Mammary epithelial cell (primary cell): ENCODE data around the gene PLD3.

Source experiments
- EZH2 ChIP-seq: IDR thresholded peaks from 2 replicates; pipeline ENCODE4 v1.6.1; 2012; ENCODE audit warnings: low read length, inconsistent platforms, borderline replicate concordance
- TF ChIP-seq, protein P1 (sequence below), 2 donors: IDR thresholded peaks in 1 of 2; conservative IDR thresholded peaks in 1 of 2; 2 replicates each; pipeline ENCODE4 v1.5.1; 2011 to 2012; ENCODE audit warnings: inconsistent platforms in 2 of 2, low read length in 2 of 2, mild to moderate bottlenecking in 2 of 2, control low read depth in 1 of 2, low read depth in 1 of 2; ENCODE audit not compliant: insufficient read depth in 1 of 2; ENCODE audit errors: extremely low read depth in 1 of 2

DNA sequence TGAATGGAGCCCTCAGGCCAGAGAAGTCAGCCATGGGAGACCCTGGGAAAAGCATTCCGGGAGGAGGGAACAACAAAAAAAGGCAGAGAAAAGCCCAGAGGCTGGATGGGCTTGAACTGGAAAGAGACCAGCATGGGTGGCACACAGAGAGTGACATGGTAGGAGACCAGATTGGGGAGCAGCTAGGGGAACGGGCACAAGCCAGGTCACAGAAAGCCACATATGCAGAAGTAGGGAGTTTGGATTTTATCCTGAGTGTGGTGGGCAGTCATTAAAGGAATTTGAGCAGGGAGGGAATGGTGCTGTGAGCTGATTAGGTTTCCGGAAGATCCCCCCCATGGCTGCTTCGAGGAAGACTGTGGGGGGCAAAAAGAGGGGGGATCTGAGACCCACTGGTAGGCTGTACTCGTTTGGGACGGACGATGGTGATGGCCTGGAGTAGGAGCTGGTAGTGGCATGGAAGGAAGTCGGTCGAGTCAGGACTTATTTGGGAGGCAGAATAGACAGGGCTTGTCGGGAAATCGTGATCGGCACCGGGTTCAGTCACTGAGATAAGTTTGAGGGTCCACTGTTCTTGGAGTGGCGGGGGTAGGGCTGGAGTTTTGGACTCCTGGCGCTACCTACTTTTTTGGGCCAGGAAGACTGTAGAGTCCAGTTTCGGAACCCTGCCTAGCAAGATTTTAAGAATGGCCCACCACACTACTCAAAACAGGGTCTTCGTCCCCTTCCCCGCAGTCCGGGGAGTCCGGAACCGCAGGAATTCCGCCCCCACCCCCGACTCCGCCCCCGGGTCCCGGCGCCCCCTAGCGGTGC lies 76.3 kb downstream of the PLD3 start:
- TF ChIP-seq, protein P1, sequence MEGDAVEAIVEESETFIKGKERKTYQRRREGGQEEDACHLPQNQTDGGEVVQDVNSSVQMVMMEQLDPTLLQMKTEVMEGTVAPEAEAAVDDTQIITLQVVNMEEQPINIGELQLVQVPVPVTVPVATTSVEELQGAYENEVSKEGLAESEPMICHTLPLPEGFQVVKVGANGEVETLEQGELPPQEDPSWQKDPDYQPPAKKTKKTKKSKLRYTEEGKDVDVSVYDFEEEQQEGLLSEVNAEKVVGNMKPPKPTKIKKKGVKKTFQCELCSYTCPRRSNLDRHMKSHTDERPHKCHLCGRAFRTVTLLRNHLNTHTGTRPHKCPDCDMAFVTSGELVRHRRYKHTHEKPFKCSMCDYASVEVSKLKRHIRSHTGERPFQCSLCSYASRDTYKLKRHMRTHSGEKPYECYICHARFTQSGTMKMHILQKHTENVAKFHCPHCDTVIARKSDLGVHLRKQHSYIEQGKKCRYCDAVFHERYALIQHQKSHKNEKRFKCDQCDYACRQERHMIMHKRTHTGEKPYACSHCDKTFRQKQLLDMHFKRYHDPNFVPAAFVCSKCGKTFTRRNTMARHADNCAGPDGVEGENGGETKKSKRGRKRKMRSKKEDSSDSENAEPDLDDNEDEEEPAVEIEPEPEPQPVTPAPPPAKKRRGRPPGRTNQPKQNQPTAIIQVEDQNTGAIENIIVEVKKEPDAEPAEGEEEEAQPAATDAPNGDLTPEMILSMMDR (conservative IDR thresholded peaks at IDR 0.05 in 1 of 2, IDR thresholded peaks at IDR 0.05 in 1 of 2; ENCODE audit: extremely low read depth in 1 of 2, insufficient read depth in 1 of 2, low read depth in 1 of 2, low read length in 2 of 2), result no peak
- no peak for TF ChIP-seq EZH2
